Endometrial microvascular endothelial cells (primary cell): ENCODE results near the gene ARX. TPM values are rescaled to one million over a fixed set of nuclear protein-coding genes. Genes with fewer than 3 reads are reported as not detected.

Experiments used
- in situ Hi-C: cut with HindIII; loops from 2 replicates; pipeline ENCODE4 v1.10.0; 2017; ENCODE audit warnings: low sequenced_read_pairs, low pct_unique_long_range_greater_than_20kb; ENCODE audit errors: inconsistent ontology term
- total RNA-seq: library from RNA; depleted of rRNA; stranded (reverse); fragments of >200 nt; gene quantifications from one replicate; pipeline ENCODE4 v1.2.3, GENCODE V29; 2015; ENCODE audit errors: inconsistent ontology term

ARX gene
- total RNA-seq, 1 donor from 2014 or later: not detected

- in situ Hi-C loops: no loop called here
Measured at GRCh38 chrX:25004040-25004439, 11.7 kb downstream of the ARX start.

GRCh38 chrX:25003066-25003849, 12.5 kb downstream of the ARX start:
- in situ Hi-C loops: no loop called here

DNA sequence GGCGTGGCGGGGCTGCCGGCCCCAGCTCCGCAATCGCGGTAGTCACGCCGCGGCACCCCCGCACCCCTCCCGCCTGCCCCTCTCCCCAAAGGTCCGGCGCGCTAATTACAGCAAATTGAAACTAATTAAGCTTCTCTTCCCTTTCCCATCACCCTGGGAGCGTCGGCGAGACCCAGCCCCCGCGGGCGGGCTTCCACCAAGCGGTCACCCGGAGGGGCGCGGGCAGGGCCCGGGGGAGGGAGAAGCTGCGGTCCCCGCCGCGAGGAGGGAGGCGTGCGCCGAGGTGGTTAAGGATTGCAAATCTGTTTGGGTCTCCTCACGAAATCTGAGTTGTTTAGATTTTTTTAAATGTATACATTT, 13.1 kb downstream of the ARX start:
- in situ Hi-C loops: no loop called here

DNA sequence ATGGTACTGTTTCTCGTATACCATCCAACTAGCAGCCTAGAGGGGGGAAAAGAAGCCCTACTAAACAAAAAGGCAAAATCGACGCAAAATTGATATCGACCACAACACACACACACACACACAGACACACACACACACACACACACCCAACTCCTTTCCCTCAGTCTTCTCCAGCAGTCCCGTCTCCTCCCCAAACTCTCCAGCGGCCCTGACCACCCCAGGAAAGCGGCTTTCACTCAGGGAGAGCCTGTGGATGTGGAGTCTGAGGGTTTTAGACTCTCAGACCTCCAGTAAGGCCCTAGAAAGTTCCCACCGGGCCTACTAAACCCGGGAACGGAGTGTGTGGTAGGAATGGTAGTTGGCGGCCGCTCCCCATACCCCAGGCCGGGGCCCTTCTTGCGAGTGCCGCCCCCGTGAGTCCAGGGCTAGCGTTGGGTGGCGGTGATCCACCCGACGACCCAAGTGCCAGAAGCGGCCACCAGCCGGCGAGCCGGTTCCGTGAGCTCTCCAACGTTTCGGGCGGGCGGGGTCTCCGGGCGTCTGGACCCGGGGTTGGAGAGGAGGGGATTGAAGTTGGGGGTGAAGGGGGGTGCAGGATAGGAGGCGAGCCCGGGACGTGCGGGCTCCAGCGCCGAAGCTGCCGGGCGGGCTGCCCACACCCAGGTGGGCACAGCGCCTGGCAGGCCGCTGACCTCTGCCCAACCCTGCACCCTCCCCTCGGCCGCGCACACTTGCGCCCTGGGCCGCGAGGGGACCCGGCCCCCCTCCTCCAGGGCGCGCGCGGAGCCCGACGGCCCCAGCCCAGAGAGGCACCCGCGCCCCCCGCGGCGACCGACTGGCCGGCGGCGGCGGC, 13.7 kb downstream of the ARX start:
- in situ Hi-C loops: no loop called here

DNA sequence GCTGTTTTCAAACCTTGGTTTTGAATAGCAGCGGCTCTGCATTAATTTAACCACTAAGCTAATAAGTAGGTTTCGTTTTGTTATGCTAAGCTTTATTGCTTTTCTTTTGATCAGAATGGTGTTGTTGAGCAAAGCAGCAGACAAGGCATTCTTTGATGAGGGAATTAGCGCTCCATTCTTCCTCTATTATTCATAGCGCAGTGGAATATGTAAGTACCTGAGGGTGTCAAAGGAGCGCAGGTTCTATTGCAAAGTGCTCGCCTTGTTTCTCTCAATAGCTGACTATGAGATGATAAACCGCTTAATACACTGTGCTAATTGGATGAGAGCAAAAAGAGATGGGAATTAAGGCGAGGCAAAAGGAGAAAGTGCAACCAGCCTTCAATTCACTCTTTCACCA, 16.3 kb downstream of the ARX start:
- in situ Hi-C loops: no loop called here

GRCh38 chrX:24996096-24996709, 19.6 kb downstream of the ARX start:
- in situ Hi-C loops: no loop called here

DNA sequence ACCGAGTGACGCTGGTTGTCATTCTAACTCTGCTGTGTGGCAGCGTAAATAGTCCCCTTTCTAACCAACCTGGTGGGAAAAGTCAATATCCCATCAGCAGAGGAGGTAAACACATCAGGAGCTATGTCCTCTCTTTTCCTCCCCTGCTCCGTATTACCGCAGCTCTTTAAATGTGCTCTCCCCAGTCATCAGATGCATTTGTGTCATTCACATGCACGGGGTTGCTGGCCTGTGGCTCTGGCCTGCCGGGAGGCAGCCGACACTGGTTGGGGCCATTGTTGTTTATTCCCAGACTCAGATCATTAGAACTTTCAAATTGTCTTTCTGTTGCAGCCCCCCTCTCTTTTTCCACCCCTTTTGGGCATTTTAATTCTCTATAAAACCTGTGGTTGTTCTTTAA, 21.9 kb downstream of the ARX start:
- in situ Hi-C loops: no loop called here

GRCh38 chrX:24990535-24990934, 25.2 kb downstream of the ARX start:
- in situ Hi-C loops: no loop called here

DNA sequence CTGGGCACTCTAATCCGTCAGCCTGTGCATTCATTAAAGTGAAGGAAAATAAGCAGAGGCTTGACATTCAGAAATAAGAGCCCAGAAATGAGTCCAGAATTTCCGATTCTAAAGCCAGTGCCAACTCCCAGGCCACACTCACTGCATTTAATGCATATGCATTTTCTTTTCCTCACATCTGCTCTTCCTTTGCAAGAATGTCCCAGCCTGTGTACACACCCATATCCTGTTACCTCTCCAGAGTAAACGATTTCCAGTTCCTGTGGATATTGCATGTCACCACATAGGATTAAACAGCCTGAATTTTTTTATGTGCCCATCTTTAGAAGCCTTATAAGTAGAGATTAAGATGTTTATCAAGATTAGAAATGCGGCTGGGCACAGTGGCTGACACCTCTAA, 27.5 kb downstream of the ARX start:
- in situ Hi-C loops: no loop called here

GRCh38 chrX:24987731-24988130, 28.0 kb downstream of the ARX start:
- in situ Hi-C loops: no loop called here

GRCh38 chrX:24985120-24985519, 30.6 kb downstream of the ARX start:
- in situ Hi-C loops: no loop called here

DNA sequence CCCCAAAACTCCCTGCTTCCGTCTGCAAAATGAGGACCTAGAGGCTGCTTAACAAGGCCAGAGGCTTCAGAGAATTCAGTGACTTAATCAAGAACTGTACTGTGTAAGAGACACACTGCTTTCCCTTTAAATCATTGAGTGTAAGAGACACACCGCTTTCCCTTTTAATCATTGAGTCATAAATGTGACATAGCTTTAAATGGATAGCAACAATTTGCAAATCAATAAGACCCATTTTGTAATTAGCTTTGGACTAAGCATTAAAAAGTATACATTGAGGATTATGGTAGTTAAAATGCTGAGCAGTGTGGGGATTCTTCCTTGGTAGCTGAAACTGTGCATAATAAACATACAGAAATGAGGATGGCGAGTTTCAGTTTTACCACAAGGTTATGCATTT, 31.8 kb downstream of the ARX start:
- in situ Hi-C loops: no loop called here

GRCh38 chrX:24982306-24982965, 33.3 kb downstream of the ARX start:
- in situ Hi-C loops: no loop called here

- in situ Hi-C loops: no loop called here
Measured at GRCh38 chrX:24981030-24981429, 34.7 kb downstream of the ARX start.

- in situ Hi-C loops: no loop called here
Measured at GRCh38 chrX:24979081-24979480, 36.7 kb downstream of the ARX start.

DNA sequence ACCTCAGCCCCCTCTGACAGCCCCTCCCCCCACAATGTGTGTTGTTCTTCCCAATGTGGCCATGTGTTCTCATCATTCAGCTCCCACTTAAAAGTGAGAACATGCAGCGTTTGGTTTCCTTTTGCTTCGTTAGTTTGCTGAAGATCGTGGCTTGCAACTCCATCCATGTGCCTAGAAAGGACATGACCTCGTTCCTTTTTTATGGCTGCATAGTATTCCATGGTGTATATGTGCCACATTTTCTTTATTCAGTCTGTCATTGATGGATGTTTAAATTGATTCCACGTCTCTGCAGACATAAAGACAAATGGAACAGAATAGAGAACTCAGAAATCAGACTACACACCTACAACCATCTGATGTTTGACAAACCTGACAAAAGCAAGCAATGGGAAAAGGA, 46.0 kb downstream of the ARX start:
- in situ Hi-C loops: no loop called here

DNA sequence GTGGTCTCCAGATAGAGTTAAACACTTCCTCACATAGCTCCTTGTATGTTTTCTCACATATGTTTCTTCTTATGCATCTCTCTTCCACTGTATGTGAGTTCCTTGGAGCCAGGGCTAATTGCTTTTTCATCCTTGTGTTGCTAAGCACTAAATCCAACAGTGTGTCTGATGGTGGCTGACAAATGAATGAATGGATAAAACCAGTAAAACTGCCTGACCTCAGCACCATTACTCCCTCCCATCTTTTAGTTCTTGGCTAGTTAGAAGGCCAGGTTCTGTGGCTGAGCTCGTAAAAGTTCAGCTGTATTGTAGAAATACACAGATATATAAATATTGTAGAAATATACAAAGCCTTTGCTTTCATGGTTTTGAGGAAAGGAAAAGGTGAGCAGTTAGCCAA, 50.4 kb downstream of the ARX start:
- in situ Hi-C loops: no loop called here

- in situ Hi-C loops: no loop called here
Measured at GRCh38 chrX:24963823-24964222, 51.9 kb downstream of the ARX start.

DNA sequence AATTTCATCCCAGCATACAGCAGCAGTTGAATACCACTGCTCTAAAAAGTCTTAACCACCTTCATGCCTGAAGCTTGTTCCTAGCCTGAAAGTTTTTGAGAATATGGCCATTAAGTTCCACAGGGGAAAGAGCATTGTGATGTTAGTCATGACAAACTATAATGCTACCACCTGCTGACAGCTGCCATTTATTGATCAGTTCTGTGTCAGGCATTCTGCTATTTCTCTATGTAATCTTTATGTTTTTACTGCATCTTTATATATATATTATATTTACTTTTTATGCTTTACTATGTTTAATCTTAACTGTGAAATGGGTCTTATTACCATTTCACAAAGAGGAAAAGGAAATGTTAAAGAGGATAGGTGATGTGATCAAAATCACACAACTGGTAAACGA, 54.0 kb downstream of the ARX start:
- in situ Hi-C loops: no loop called here
